GM04503 (cell line): ENCODE measurements around the gene RTL1.

ENCODE experiments used
- DNase-seq: peaks from one replicate; pipeline ENCODE4 v3.0.0-alpha.2; 2012; ENCODE audit warnings: low read depth

The RTL1 gene

DNA sequence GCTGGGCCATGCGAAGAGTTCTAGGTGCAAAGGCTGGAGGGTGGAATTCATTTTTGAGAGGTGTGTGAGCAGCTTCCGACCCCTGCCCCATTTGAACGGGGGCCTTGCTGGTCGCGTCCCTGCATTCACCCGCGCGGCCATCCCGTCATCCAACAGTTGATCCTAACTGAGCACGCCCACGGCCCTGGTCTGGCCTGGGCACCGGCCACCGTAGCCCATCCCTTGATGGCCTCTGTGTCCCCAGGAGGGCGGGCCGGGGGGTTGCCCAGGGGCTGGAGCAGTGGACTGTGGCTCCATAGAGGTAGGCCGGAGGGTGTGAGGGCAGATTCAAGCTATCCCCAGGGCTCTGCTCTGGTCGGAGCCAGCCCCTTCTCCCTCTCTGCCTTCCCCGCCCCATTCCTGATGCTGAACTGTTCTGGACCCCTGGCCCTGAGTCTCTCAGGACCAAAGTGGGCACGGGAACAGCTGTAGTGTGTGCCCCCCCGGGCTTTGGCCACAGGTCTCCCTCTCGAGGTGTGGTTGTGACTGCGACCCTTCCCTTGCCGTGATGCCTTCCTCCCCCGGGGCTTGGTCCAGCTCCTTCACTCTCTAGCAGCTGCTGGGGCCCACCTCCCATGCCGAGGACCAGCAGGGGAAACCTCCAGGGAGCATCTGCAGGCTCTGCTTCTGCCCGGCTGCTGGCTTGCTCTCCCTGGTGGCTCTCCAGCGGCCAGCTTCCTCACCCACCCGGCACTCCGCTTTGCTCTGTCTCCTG, 68.6 kb downstream of the RTL1 start:
- no peak for DNase-seq

DNA sequence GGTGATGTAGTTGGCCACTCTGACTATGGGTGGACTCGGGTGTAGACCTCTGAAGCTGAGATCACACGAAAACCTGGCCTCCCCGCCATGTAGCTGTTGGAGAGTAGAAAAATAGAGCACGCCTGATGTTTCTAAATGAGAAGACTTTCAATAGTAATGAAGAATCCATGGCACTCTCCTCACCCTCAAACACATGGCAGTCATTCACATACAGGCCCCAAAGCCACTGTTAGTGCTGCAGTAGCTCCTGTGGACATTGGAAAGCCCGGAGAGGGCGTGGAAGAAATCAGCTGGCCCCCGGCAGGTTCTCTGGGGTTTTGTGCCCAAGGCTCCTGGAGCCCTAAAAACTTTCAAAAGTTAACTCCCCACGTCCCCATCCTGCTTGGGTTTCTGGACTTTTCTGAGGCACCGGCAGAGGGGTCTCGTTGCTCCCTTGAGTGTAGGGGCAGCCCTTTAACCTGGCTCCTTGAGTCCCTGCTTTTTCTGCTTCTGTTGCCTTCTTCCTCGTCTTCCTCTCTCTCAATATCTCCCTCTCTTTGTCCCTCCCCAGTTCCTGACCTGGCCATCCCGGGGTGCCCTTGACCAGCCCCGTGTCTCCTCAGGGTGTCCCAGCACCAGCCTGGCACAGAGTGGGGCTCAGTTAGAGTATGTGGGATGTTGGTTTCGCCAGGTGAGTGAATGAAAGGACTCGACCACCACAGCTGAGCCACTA, 69.3 kb downstream of the RTL1 start:
- no peak for DNase-seq

DNA sequence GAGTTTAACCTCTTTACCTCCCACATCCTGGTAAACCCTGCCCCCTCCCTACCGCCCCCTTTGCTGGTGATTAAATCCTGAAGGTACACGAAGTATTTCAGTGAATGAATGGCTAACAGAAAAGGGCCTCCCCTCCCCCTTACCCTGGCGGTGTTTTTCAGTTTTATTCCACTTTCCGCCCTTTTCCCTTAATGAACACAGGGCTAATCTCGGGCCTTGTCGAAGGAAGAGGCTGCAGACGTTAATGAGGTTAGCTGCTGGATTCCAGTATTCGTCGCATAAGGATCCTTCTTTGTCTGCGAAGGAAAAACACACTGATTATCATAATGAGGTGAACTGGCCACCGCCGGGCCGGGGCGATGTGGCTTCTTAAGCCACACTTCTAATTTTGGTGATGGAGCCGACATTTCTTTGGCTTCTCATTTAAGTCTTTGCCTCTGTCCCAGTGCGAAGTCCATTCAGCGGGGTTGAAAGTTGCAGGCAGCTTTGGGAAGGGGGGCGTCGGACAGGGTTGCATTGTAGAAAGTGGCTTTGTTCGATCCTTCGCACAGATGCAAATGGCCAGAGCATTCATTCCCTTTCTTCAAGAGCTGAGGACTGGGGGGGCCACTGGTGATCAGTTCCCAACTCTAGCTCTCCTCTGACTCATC, 71.1 kb downstream of the RTL1 start:
- no peak for DNase-seq

DNA sequence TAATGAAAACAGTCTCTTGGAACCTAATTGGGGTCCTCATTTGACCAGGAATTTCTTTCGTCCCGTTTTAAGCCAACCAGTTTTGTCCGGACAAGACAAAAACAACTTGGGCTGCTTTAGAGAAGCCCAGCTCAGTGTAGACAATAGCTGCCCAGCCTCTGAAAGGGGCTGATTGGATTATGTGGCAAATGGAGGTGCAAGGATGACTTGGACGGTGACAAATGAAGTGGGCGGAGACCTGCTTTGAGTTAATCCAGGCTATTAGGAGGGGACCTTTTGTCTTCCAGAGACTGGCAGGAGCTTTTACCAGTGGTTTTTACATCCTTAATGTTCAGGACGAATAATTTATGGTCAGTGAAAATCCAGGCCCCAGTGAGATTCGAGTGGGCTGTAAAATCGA, 72.8 kb downstream of the RTL1 start:
- no peak for DNase-seq
